ENCODE measurements around the gene CD300LD.
"Not testable (repeated sequence)": the region's sequence is repeated elsewhere in the genome, so short reads cannot be mapped to it uniquely, and the experiment has no call there.

The CD300LD gene

GRCh38 chr17:74633326-74633725 is 41.2 kb upstream of the CD300LD start:
- Histone ChIP-seq H3K9me3 (ENCODE audit: insufficient read depth, low read length) (no peaks in the 10 kb centered on the region), H2AFZ (ENCODE audit: low read depth, low read length, severe bottlenecking) (no peak overlapping the region), H3K4me2 (ENCODE audit: low read depth, low read length, poor library complexity, severe bottlenecking) (no peak overlapping the region), H3K79me2 (ENCODE audit: insufficient read depth, low read length) (no peaks in the 10 kb centered on the region), H3K27ac (ENCODE audit: low read depth, low read length) (no peak overlapping the region), H3K9ac (ENCODE audit: low read length) (no peak overlapping the region), H3K27me3 (ENCODE audit: low read length) (no peaks in the 10 kb centered on the region), H3K36me3 (ENCODE audit: low read length) (no peaks in the 10 kb centered on the region), H3K4me3 (ENCODE audit: insufficient read depth, low read length, poor library complexity, severe bottlenecking) (no peak overlapping the region), H3F3A (ENCODE audit: insufficient read depth) (no peaks in the 10 kb centered on the region), H3K9me2 (replicated peaks; ENCODE audit: insufficient read depth, low read length) (no peaks in the 10 kb centered on the region), H4K20me1 (ENCODE audit: low read depth, low read length) (no peaks in the 10 kb centered on the region)
- no peak for TF ChIP-seq EZH2phosphoT487 (conservative IDR thresholded peaks at IDR 0.05; ENCODE audit: low read length)
- no peak for TF ChIP-seq CTCF (IDR thresholded peaks at IDR 0.05; ENCODE audit: insufficient read depth, low read length, poor library complexity, severe bottlenecking)

- Histone ChIP-seq H3F3A (ENCODE audit: insufficient read depth) (no peaks in the 10 kb centered on the region), H3K9me2 (replicated peaks; ENCODE audit: insufficient read depth, low read length) (no peaks in the 10 kb centered on the region), H3K9me3 (ENCODE audit: insufficient read depth, low read length) (no peaks in the 10 kb centered on the region), H2AFZ (ENCODE audit: low read depth, low read length, severe bottlenecking) (no peak overlapping the region), H3K4me2 (ENCODE audit: low read depth, low read length, poor library complexity, severe bottlenecking) (no peak overlapping the region), H3K27ac (ENCODE audit: low read depth, low read length) (no peak overlapping the region), H4K20me1 (ENCODE audit: low read depth, low read length) (no peaks in the 10 kb centered on the region), H3K36me3 (ENCODE audit: low read length) (no peaks in the 10 kb centered on the region), H3K9ac (ENCODE audit: low read length) (no peak overlapping the region), H3K27me3 (ENCODE audit: low read length) (no peaks in the 10 kb centered on the region), H3K4me3 (ENCODE audit: insufficient read depth, low read length, poor library complexity, severe bottlenecking) (no peak overlapping the region), H3K79me2 (ENCODE audit: insufficient read depth, low read length) (no peaks in the 10 kb centered on the region)
- TF ChIP-seq EZH2phosphoT487 (conservative IDR thresholded peaks at IDR 0.05; ENCODE audit: low read length) (no peak), CTCF (IDR thresholded peaks at IDR 0.05; ENCODE audit: insufficient read depth, low read length, poor library complexity, severe bottlenecking) (no peak)
Observed at GRCh38 chr17:74632617-74633016, 40.5 kb upstream of the CD300LD start.

DNA sequence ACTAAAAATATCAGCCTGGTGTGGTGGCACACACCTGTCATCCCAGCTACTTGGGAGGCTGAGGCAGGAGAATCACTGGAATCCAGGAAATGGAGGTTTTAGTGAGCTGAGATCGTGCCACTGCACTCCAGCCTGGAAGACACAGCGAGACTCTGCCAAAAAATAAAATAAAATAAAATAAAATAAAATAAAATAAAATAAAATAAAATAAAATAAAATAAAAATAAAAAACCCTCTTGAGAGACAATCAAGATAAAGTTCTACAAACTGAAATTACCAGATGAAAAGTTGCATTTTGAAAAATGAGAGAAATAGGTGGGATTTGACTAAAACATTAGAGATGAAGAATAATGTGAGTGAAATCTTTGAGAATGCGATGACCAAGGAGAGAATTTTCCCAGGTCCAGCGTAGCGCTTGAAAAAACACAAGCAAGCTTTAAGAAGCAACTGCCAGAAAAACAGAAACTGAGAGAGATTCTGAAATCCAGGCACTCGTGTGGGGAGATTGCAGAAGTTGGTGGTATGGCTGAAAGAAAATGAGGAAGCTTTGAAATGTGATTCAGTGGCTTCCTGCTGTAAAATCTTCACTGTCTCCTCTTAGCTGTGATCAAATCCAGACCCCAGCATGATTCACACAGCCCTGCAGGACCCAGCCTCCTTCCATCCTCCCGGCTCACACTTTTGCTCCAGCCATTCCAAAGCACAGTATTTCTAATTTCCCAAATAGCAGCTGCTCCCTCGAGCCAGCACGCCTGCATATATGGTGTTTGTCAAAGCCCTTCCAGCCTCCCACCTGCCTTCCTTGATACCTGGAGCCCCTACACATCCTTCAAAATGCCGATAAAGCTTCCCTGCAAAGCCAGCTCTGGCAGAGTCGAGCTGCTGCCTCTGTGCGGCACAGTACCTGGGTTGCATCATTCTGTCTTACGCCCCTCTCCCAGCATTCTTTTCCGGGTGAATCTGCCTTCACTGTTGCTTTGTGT is 39.7 kb upstream of the CD300LD start:
- TF ChIP-seq CTCF (IDR thresholded peaks at IDR 0.05; ENCODE audit: insufficient read depth, low read length, poor library complexity, severe bottlenecking): no peak
- no peak for TF ChIP-seq EZH2phosphoT487 (conservative IDR thresholded peaks at IDR 0.05; ENCODE audit: low read length)
- Histone ChIP-seq H2AFZ (ENCODE audit: low read depth, low read length, severe bottlenecking) (no peak overlapping the region), H3K4me2 (ENCODE audit: low read depth, low read length, poor library complexity, severe bottlenecking) (no peak overlapping the region)

GRCh38 chr17:74630251-74630650 is 38.2 kb upstream of the CD300LD start:
- H3K9me3 ChIP-seq (ENCODE audit: insufficient read depth, low read length); H3F3A ChIP-seq (ENCODE audit: insufficient read depth); H3K9ac ChIP-seq (ENCODE audit: low read length); H3K27me3 ChIP-seq (ENCODE audit: low read length); H4K20me1 ChIP-seq (ENCODE audit: low read depth, low read length); H3K27ac ChIP-seq (ENCODE audit: low read depth, low read length); H3K36me3 ChIP-seq (ENCODE audit: low read length); H3K4me3 ChIP-seq (ENCODE audit: insufficient read depth, low read length, poor library complexity, severe bottlenecking); H3K9me2 ChIP-seq (replicated peaks; ENCODE audit: insufficient read depth, low read length); H2AFZ ChIP-seq (ENCODE audit: low read depth, low read length, severe bottlenecking); H3K4me2 ChIP-seq (ENCODE audit: low read depth, low read length, poor library complexity, severe bottlenecking); H3K79me2 ChIP-seq (ENCODE audit: insufficient read depth, low read length): not testable (repeated sequence)

More for the DNA sequence above, 39.7 kb upstream of the CD300LD start:
- H3F3A ChIP-seq (ENCODE audit: insufficient read depth): no peaks in the 10 kb centered on the region
- no peak overlapping the region for H3K9ac ChIP-seq (ENCODE audit: low read length)
- no peaks in the 10 kb centered on the region for H3K79me2 ChIP-seq (ENCODE audit: insufficient read depth, low read length)
- H3K9me3 ChIP-seq (ENCODE audit: insufficient read depth, low read length): no peaks in the 10 kb centered on the region
- H3K27ac ChIP-seq (ENCODE audit: low read depth, low read length): no peak overlapping the region
- no peaks in the 10 kb centered on the region for H3K27me3 ChIP-seq (ENCODE audit: low read length)
- H4K20me1 ChIP-seq (ENCODE audit: low read depth, low read length): no peaks in the 10 kb centered on the region
- no peak overlapping the region for H3K4me3 ChIP-seq (ENCODE audit: insufficient read depth, low read length, poor library complexity, severe bottlenecking)
- no peaks in the 10 kb centered on the region for H3K9me2 ChIP-seq (replicated peaks; ENCODE audit: insufficient read depth, low read length)
- no peaks in the 10 kb centered on the region for H3K36me3 ChIP-seq (ENCODE audit: low read length)

All from SU-DHL-6 (cell line).